Hepatocyte (in vitro differentiated cells): ENCODE measurements around the gene PEDS1. TPM values are rescaled to one million over a fixed set of nuclear protein-coding genes. Genes with fewer than 3 reads are reported as not detected.

ENCODE experiments used
- DNase-seq: peaks from one replicate; pipeline ENCODE4 v3.0.0-alpha.2; 2016; ENCODE audit warnings: low spot score
- H2AFZ ChIP-seq: fragments of 200-600 bp; sonication (generic); 2 replicates; pipeline ENCODE4 v1.6.0; 2016; ENCODE audit warnings: antibody characterized with exemption, mild to moderate bottlenecking
- H3K27ac ChIP-seq: fragments of 200-600 bp; sonication (generic); 2 replicates; pipeline ENCODE4 v1.5.1; 2016; ENCODE audit warnings: mild to moderate bottlenecking
- H3K27me3 ChIP-seq: fragments of 200-600 bp; sonication (generic); 2 replicates; pipeline ENCODE4 v1.6.1; 2016
- H3K36me3 ChIP-seq: fragments of 200-600 bp; sonication (generic); replicated peaks from 2 replicates; pipeline ENCODE4 v1.5.1; 2016; ENCODE audit warnings: low read depth; ENCODE audit not compliant: insufficient read depth
- H3K4me1 ChIP-seq: fragments of 200-600 bp; sonication (generic); 2 replicates; pipeline ENCODE4 v1.5.1; 2016; ENCODE audit warnings: mild to moderate bottlenecking, moderate library complexity; ENCODE audit not compliant: insufficient read depth
- H3K4me2 ChIP-seq: fragments of 200-600 bp; sonication (generic); 2 replicates; pipeline ENCODE4 v1.6.0; 2016
- H3K4me3 ChIP-seq: fragments of 200-600 bp; sonication (generic); 2 replicates; pipeline ENCODE4 v1.5.1; 2016; ENCODE audit warnings: mild to moderate bottlenecking
- H3K79me2 ChIP-seq: fragments of 200-600 bp; sonication (generic); 2 replicates; pipeline ENCODE4 v1.6.0; 2017; ENCODE audit warnings: mild to moderate bottlenecking
- H3K9me2 ChIP-seq: fragments of 200-600 bp; sonication (generic); replicated peaks from 2 replicates; pipeline ENCODE4 v1.6.0; 2017; ENCODE audit warnings: mild to moderate bottlenecking; ENCODE audit not compliant: insufficient read depth
- H3K9me3 ChIP-seq: fragments of 200-600 bp; sonication (generic); 2 replicates; pipeline ENCODE4 v1.5.1; 2016; ENCODE audit warnings: low read depth, mild to moderate bottlenecking
- H4K20me1 ChIP-seq: fragments of 200-600 bp; sonication (generic); 2 replicates; pipeline ENCODE4 v1.6.0; 2016; ENCODE audit warnings: mild to moderate bottlenecking; ENCODE audit not compliant: insufficient read depth, poor library complexity, severe bottlenecking
- EZH2 ChIP-seq: fragments of 200-600 bp; sonication (generic); IDR thresholded peaks from 2 replicates; pipeline ENCODE4 v1.6.1; 2016; ENCODE audit warnings: antibody characterized with exemption, mild to moderate bottlenecking, borderline replicate concordance
- WGBS: methylation state at CpG from one replicate; pipeline ENCODE4 v1.1.6; 2016; ENCODE audit warnings: low lambda C conversion rate; ENCODE audit errors: missing lambda C conversion rate; 5-methylcytosine and 5-hydroxymethylcytosine counted together
- polyA plus RNA-seq: library from polyadenylated mRNA; unstranded; fragments of >200 nt; fragmentation: Nextera tagmentation; extraction: Ambion mirVana; gene quantifications from 2 replicates; pipeline ENCODE4 v1.2.1, GENCODE V29; 2016
- total RNA-seq: library from RNA; depleted of rRNA; stranded (reverse); fragments of >200 nt; gene quantifications from 2 replicates; pipeline ENCODE4 v1.2.3, GENCODE V29; 2014
- TF ChIP-seq, protein P1 (sequence below): fragments of 200-600 bp; sonication (generic); IDR thresholded peaks from 2 replicates; pipeline ENCODE4 v1.5.1; 2016; ENCODE audit warnings: antibody characterized with exemption, mild to moderate bottlenecking; ENCODE audit not compliant: poor library complexity

PEDS1 gene
- total and polyA plus RNA-seq, 2 experiments from 2014 or later, result 24.5 to 46.2 TPM

DNA sequence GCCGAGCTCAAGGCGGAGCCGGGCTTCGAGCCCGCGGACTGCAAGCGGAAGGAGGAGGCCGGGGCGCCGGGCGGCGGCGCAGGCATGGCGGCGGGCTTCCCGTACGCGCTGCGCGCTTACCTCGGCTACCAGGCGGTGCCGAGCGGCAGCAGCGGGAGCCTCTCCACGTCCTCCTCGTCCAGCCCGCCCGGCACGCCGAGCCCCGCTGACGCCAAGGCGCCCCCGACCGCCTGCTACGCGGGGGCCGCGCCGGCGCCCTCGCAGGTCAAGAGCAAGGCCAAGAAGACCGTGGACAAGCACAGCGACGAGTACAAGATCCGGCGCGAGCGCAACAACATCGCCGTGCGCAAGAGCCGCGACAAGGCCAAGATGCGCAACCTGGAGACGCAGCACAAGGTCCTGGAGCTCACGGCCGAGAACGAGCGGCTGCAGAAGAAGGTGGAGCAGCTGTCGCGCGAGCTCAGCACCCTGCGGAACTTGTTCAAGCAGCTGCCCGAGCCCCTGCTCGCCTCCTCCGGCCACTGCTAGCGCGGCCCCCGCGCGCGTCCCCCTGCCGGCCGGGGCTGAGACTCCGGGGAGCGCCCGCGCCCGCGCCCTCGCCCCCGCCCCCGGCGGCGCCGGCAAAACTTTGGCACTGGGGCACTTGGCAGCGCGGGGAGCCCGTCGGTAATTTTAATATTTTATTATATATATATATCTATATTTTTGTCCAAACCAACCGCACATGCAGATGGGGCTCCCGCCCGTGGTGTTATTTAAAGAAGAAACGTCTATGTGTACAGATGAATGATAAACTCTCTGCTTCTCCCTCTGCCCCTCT is 38.2 kb upstream of the PEDS1 start:
- no peaks in the 10 kb centered on the region for H3K9me3 ChIP-seq
- no peaks in the 10 kb centered on the region for H3K36me3 ChIP-seq
- peak; percentile 77 for DNase-seq
- peak overlapping the region; percentile 100 for H3K27ac ChIP-seq
- peaks cover 34% of the 10 kb centered on the region for H3K4me1 ChIP-seq
- TF ChIP-seq, protein P1, sequence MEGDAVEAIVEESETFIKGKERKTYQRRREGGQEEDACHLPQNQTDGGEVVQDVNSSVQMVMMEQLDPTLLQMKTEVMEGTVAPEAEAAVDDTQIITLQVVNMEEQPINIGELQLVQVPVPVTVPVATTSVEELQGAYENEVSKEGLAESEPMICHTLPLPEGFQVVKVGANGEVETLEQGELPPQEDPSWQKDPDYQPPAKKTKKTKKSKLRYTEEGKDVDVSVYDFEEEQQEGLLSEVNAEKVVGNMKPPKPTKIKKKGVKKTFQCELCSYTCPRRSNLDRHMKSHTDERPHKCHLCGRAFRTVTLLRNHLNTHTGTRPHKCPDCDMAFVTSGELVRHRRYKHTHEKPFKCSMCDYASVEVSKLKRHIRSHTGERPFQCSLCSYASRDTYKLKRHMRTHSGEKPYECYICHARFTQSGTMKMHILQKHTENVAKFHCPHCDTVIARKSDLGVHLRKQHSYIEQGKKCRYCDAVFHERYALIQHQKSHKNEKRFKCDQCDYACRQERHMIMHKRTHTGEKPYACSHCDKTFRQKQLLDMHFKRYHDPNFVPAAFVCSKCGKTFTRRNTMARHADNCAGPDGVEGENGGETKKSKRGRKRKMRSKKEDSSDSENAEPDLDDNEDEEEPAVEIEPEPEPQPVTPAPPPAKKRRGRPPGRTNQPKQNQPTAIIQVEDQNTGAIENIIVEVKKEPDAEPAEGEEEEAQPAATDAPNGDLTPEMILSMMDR, result peak; percentile 29
- no peak for TF ChIP-seq EZH2
- peaks cover 31% of the 10 kb centered on the region for H4K20me1 ChIP-seq
- under 1% methylated on average over 72 of the region's 96 CpGs for WGBS
- peak overlapping the region; percentile 44 for H2AFZ ChIP-seq
- no peaks in the 10 kb centered on the region for H3K27me3 ChIP-seq
- peaks cover 34% of the 10 kb centered on the region for H3K79me2 ChIP-seq
- H3K4me2 ChIP-seq, result peak overlapping the region; percentile 77
- H3K9me2 ChIP-seq, result no peaks in the 10 kb centered on the region
- H3K4me3 ChIP-seq, result peak overlapping the region; percentile 56

DNA sequence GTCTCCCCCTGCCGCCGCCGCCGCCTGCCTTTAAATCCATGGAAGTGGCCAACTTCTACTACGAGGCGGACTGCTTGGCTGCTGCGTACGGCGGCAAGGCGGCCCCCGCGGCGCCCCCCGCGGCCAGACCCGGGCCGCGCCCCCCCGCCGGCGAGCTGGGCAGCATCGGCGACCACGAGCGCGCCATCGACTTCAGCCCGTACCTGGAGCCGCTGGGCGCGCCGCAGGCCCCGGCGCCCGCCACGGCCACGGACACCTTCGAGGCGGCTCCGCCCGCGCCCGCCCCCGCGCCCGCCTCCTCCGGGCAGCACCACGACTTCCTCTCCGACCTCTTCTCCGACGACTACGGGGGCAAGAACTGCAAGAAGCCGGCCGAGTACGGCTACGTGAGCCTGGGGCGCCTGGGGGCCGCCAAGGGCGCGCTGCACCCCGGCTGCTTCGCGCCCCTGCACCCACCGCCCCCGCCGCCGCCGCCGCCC is 37.6 kb upstream of the PEDS1 start:
- H3K9me3 ChIP-seq, result no peaks in the 10 kb centered on the region
- TF ChIP-seq EZH2, result no peak
- TF ChIP-seq, protein P1, result no peak
- peaks cover 34% of the 10 kb centered on the region for H3K4me1 ChIP-seq
- peak overlapping the region; percentile 77 for H3K4me2 ChIP-seq
- peak overlapping the region; percentile 56 for H3K4me3 ChIP-seq
- peaks cover 31% of the 10 kb centered on the region for H4K20me1 ChIP-seq
- WGBS, result 1% methylated on average over 40 of the region's 69 CpGs
- no peaks in the 10 kb centered on the region for H3K27me3 ChIP-seq
- DNase-seq, result peak; percentile 76
- H3K27ac ChIP-seq, result peak overlapping the region; percentile 100
- peaks cover 34% of the 10 kb centered on the region for H3K79me2 ChIP-seq
- H3K36me3 ChIP-seq, result no peaks in the 10 kb centered on the region
- peak overlapping the region; percentile 37 for H2AFZ ChIP-seq
- H3K9me2 ChIP-seq, result no peaks in the 10 kb centered on the region

DNA sequence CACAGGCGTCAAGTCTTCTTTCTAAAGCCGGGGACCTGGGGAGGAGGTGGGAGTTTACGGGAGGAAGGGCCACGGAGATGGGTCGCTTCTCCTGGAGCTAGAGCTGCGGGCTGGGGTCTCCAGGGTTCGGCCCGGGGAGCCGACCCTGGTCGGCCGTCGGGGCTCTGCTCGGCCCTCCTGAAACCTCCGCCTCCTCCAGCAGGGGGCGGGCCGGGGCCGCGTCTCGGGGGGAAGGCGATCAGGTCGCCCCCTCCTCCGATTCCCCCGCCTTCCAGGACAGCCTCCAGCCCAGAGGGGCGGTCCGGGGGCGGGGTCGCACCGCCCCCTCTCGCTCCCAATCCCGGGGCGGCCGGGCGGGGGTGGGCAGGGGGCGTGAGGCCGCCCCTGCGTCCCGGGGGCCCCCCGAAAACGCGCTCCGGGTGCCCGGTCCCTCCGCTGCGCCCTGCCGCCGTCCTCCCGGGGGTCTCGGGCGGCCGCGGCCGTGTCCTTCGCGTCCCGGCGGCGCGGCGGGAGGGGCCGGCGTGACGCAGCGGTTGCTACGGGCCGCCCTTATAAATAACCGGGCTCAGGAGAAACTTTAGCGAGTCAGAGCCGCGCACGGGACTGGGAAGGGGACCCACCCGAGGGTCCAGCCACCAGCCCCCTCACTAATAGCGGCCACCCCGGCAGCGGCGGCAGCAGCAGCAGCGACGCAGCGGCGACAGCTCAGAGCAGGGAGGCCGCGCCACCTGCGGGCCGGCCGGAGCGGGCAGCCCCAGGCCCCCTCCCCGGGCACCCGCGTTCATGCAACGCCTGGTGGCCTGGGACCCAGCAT is 36.9 kb upstream of the PEDS1 start, which contains the start of gene CEBPB:
TSS of gene CEBPB (plus strand) at position 580 of the 814 bp plus-strand sequence. CDS start at position 784, 204 bp downstream.
- TF ChIP-seq, protein P1, result peak; percentile 80
- no peak for TF ChIP-seq EZH2
- Histone ChIP-seq H2AFZ (peak within 1 kb of the TSS; percentile 63), H4K20me1 (peaks cover 31% of the 10 kb centered on the region), H3K79me2 (peaks cover 34% of the 10 kb centered on the region), H3K9me2 (no peaks in the 10 kb centered on the region), H3K36me3 (no peaks in the 10 kb centered on the region), H3K9me3 (no peaks in the 10 kb centered on the region), H3K4me3 (peak within 1 kb of the TSS; percentile 56), H3K27me3 (no peaks in the 10 kb centered on the region), H3K4me2 (peak within 1 kb of the TSS; percentile 77), H3K4me1 (peaks cover 34% of the 10 kb centered on the region), H3K27ac (peak within 1 kb of the TSS; percentile 100)
- 1% methylated on average over 34 of the region's 89 CpGs for WGBS
- peak; percentile 95 for DNase-seq
